ENCODE results near the gene SLC15A2. TPM values are rescaled to one million over a fixed set of nuclear protein-coding genes. Genes with fewer than 3 reads are reported as not detected.
"Not testable (repeated sequence)": the region's sequence is repeated elsewhere in the genome, so short reads cannot be mapped to it uniquely, and the experiment has no call there.

Gene SLC15A2
- total RNA-seq, 1 experiment from 2014 or later, result 2.4 TPM

DNA sequence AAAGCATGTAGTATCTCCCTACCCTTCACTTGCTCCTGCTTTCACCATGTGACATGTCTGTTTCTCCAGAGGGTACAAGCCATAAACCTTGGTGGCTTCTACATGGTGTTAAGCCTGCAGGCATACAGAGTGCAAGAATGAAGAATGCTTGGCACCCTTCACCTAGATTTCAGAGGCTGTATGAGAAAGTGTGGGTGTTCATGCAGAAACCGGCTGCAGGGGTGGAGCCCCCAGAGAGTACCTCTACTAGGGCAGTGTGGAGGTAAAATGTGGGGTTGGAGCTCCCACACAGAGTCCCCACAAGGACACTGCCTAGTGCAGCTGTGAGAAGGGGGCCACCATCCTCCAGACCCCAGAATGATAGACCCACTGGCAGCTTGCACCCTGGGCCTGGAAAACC is 32.2 kb downstream of the SLC15A2 start:
- peaks cover 0 to 2% of the 10 kb centered on the region in 2 experiments; a peak in 1 of 5 replicates for H3K9me3 Mint-ChIP-seq
- no peak overlapping the region; a peak in 2 of 7 replicates for H3K27ac Mint-ChIP-seq
- TF ChIP-seq, protein P1, sequence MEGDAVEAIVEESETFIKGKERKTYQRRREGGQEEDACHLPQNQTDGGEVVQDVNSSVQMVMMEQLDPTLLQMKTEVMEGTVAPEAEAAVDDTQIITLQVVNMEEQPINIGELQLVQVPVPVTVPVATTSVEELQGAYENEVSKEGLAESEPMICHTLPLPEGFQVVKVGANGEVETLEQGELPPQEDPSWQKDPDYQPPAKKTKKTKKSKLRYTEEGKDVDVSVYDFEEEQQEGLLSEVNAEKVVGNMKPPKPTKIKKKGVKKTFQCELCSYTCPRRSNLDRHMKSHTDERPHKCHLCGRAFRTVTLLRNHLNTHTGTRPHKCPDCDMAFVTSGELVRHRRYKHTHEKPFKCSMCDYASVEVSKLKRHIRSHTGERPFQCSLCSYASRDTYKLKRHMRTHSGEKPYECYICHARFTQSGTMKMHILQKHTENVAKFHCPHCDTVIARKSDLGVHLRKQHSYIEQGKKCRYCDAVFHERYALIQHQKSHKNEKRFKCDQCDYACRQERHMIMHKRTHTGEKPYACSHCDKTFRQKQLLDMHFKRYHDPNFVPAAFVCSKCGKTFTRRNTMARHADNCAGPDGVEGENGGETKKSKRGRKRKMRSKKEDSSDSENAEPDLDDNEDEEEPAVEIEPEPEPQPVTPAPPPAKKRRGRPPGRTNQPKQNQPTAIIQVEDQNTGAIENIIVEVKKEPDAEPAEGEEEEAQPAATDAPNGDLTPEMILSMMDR (conservative IDR thresholded peaks at IDR 0.05), result no peak
- Histone ChIP-seq H2AFZ (ENCODE audit: low read length) (no peak overlapping the region), H4K8ac (replicated peaks; ENCODE audit: insufficient read length, low read depth, low read length) (no peak overlapping the region), H3K4ac (ENCODE audit: low read depth, low read length) (no peak overlapping the region), H4K5ac (ENCODE audit: insufficient read length, low read depth, low read length) (no peak overlapping the region), H3K27ac (ENCODE audit: insufficient read length, low read depth, low read length) (no peak overlapping the region), H3K23ac (ENCODE audit: insufficient read length, low read depth, low read length) (no peak overlapping the region), H3K56ac (ENCODE audit: insufficient read length, low read depth, low read length) (no peak overlapping the region), H3K18ac (ENCODE audit: insufficient read length, low read depth, low read length) (no peak overlapping the region), H3K9ac (ENCODE audit: extremely low read depth, insufficient read length, low read length) (no peak overlapping the region), H2AK5ac (ENCODE audit: insufficient read length, low read length) (no peak overlapping the region), H3K79me1 (ENCODE audit: insufficient read depth, low read depth, low read length, poor library complexity, severe bottlenecking) (no peaks in the 10 kb centered on the region), H3K4me1 (ENCODE audit: insufficient read depth, low read length) (no peaks in the 10 kb centered on the region), H2BK12ac (ENCODE audit: insufficient read length, low read depth, low read length) (no peak overlapping the region), H2BK120ac (ENCODE audit: low read depth, low read length, poor library complexity, severe bottlenecking) (no peak overlapping the region), H3K23me2 (ENCODE audit: insufficient read length, low read depth, low read length, poor library complexity, severe bottlenecking) (no peaks in the 10 kb centered on the region), H3K79me2 (ENCODE audit: insufficient read depth, low read length) (no peaks in the 10 kb centered on the region), H4K91ac (ENCODE audit: insufficient read length, low read depth, low read length) (no peak overlapping the region), H2BK15ac (ENCODE audit: low read depth, low read length) (no peak overlapping the region), H3K27me3 (ENCODE audit: insufficient read depth, low read length) (no peaks in the 10 kb centered on the region), H4K20me1 (ENCODE audit: control insufficient read depth, insufficient read depth, insufficient read length) (no peaks in the 10 kb centered on the region), H3K14ac (ENCODE audit: insufficient read depth, low read length) (no peak overlapping the region), H3T11ph (ENCODE audit: low read length) (no peak overlapping the region), H2BK5ac (ENCODE audit: insufficient read length, low read length) (no peak overlapping the region), H3K4me2 (ENCODE audit: insufficient read depth, insufficient read length, low read length) (no peak overlapping the region), H2BK20ac (ENCODE audit: low read depth, low read length, poor library complexity, severe bottlenecking) (no peak overlapping the region), H3K9me3 (ENCODE audit: control insufficient read depth, low read depth, low read length) (no peaks in the 10 kb centered on the region)
- H3K4me1 Mint-ChIP-seq, result no peaks in the 10 kb centered on the region
- H3K4me3 Mint-ChIP-seq, result no peak overlapping the region
- WGBS (ENCODE audit: extremely low coverage, insufficient read length, low lambda C conversion rate), result no CpG with 5 or more reads among the region's 1 CpG
- H3K36me3 Mint-ChIP-seq (ENCODE audit: insufficient read depth in 1 of 3, low read depth in 3 of 3), result peaks cover 0 to 7% (median 4%) of the 10 kb centered on the region in 3 experiments; a peak in 4 of 7 replicates
- DNase-seq, result no peak
- H3K27me3 Mint-ChIP-seq (ENCODE audit: low read depth), result no peaks in the 10 kb centered on the region

DNA sequence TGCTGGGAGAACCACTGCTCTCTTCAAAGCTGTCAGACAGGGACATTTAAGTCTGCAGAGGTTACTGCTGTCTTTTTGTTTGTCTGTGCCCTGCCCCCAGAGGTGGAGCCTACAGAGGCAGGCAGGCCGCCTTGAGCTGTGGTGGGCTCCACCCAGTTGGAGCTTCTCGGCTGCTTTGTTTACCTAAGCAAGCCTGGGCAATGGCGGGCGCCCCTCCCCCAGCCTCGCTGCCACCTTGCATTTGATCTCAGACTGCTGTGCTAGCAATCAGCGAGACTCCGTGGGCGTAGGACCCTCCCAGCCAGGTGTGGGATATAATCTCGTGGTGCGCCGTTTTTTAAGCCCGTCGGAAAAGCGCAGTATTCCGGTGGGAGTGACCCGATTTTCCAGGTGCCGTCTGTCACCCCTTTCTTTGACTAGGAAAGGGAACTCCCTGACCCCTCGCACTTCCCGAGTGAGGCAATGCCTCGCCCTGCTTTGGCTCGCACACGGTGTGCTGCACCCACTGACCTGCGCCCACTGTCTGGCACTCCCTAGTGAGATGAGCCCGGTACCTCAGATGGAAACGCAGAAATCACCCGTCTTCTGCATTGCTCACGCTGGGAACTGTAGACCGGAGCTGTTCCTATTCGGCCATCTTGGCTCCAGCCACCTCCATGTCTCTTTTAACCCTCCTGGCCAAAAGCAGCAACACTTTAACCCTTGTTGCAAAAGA is 44.1 kb downstream of the SLC15A2 start:
- not testable (repeated sequence) for H3K9me3 Mint-ChIP-seq; H4K20me1 ChIP-seq (ENCODE audit: control insufficient read depth, insufficient read depth, insufficient read length); H3K9ac ChIP-seq (ENCODE audit: extremely low read depth, insufficient read length, low read length); H3T11ph ChIP-seq (ENCODE audit: low read length); H2AK5ac ChIP-seq (ENCODE audit: insufficient read length, low read length); H2AFZ ChIP-seq (ENCODE audit: low read length); H3K56ac ChIP-seq (ENCODE audit: insufficient read length, low read depth, low read length); H2BK12ac ChIP-seq (ENCODE audit: insufficient read length, low read depth, low read length); H2BK20ac ChIP-seq (ENCODE audit: low read depth, low read length, poor library complexity, severe bottlenecking); H3K4ac ChIP-seq (ENCODE audit: low read depth, low read length); H3K79me2 ChIP-seq (ENCODE audit: insufficient read depth, low read length); H3K27me3 Mint-ChIP-seq (ENCODE audit: low read depth); H3K4me2 ChIP-seq (ENCODE audit: insufficient read depth, insufficient read length, low read length); H3K23me2 ChIP-seq (ENCODE audit: insufficient read length, low read depth, low read length, poor library complexity, severe bottlenecking); H2BK15ac ChIP-seq (ENCODE audit: low read depth, low read length); H3K18ac ChIP-seq (ENCODE audit: insufficient read length, low read depth, low read length); H2BK120ac ChIP-seq (ENCODE audit: low read depth, low read length, poor library complexity, severe bottlenecking); H4K5ac ChIP-seq (ENCODE audit: insufficient read length, low read depth, low read length); H3K27ac ChIP-seq (ENCODE audit: insufficient read length, low read depth, low read length); H4K91ac ChIP-seq (ENCODE audit: insufficient read length, low read depth, low read length); H4K8ac ChIP-seq (replicated peaks; ENCODE audit: insufficient read length, low read depth, low read length); H3K9me3 ChIP-seq (ENCODE audit: control insufficient read depth, low read depth, low read length); H3K27me3 ChIP-seq (ENCODE audit: insufficient read depth, low read length); H3K4me1 ChIP-seq (ENCODE audit: insufficient read depth, low read length); H3K23ac ChIP-seq (ENCODE audit: insufficient read length, low read depth, low read length); H3K79me1 ChIP-seq (ENCODE audit: insufficient read depth, low read depth, low read length, poor library complexity, severe bottlenecking); DNase-seq; H3K14ac ChIP-seq (ENCODE audit: insufficient read depth, low read length); H2BK5ac ChIP-seq (ENCODE audit: insufficient read length, low read length)
- Mint-ChIP-seq H3K4me3 (peak overlapping the region; percentile 31 to 53; a peak in 3 of 5 replicates), H3K36me3 (ENCODE audit: insufficient read depth in 1 of 3, low read depth in 3 of 3) (peaks cover 3 to 17% (median 11%) of the 10 kb centered on the region in 3 experiments; a peak in 6 of 7 replicates), H3K27ac (peak overlapping the region; percentile 69 to 98 (median 97)), H3K4me1 (peaks cover 18 to 25% of the 10 kb centered on the region in 2 experiments)
- WGBS (ENCODE audit: extremely low coverage, insufficient read length, low lambda C conversion rate), result no CpG with 5 or more reads among the region's 29 CpGs

All from H9 (cell line).